Loucy (cell line): Measurements from ENCODE around the gene SIRT6.

ENCODE experiments used
- H2AFZ ChIP-seq: fragments of 200-600 bp; sonication (generic); 2 replicates; pipeline ENCODE4 v1.6.0; 2016; ENCODE audit warnings: antibody characterized with exemption, mild to moderate bottlenecking, low read length, moderate library complexity
- H3F3A ChIP-seq: fragments of 200-600 bp; 2 replicates; pipeline ENCODE4 v1.6.0; 2016; ENCODE audit warnings: antibody characterized with exemption, low read depth, mild to moderate bottlenecking
- H3K27me3 ChIP-seq: fragments of 200-600 bp; sonication (generic); 2 replicates; pipeline ENCODE4 v1.6.1; 2014; ENCODE audit warnings: low read length, mild to moderate bottlenecking; ENCODE audit not compliant: insufficient read depth, poor library complexity, severe bottlenecking
- H3K36me3 ChIP-seq: fragments of 200-600 bp; sonication (generic); 2 replicates; pipeline ENCODE4 v1.6.1; 2016; ENCODE audit warnings: low read length; ENCODE audit not compliant: insufficient read depth
- H3K4me1 ChIP-seq: fragments of 200-600 bp; sonication (generic); 2 replicates; pipeline ENCODE4 v1.5.1; 2014; ENCODE audit warnings: low read length, mild to moderate bottlenecking; ENCODE audit not compliant: insufficient read depth, poor library complexity, severe bottlenecking
- H3K4me2 ChIP-seq: fragments of 200-600 bp; sonication (generic); 2 replicates; pipeline ENCODE4 v1.6.0; 2014; ENCODE audit warnings: antibody characterized with exemption, low read length, low read depth, mild to moderate bottlenecking; ENCODE audit not compliant: poor library complexity, severe bottlenecking
- H3K4me3 ChIP-seq: fragments of 200-600 bp; sonication (generic); 2 replicates; pipeline ENCODE4 v1.5.1; 2014; ENCODE audit warnings: low read length, mild to moderate bottlenecking, mixed read lengths; ENCODE audit not compliant: poor library complexity, severe bottlenecking
- H3K79me2 ChIP-seq: fragments of 200-600 bp; sonication (generic); 2 replicates; pipeline ENCODE4 v1.6.1; 2014; ENCODE audit warnings: low read length; ENCODE audit not compliant: insufficient read depth
- H3K9ac ChIP-seq: fragments of 200-600 bp; sonication (generic); 2 replicates; pipeline ENCODE4 v1.6.0; 2014; ENCODE audit warnings: mild to moderate bottlenecking, low read depth, low read length, moderate library complexity; ENCODE audit not compliant: poor library complexity, severe bottlenecking
- H3K9me2 ChIP-seq: fragments of 200-600 bp; sonication (generic); replicated peaks from 2 replicates; pipeline ENCODE4 v1.6.1; 2016; ENCODE audit warnings: low read depth, low read length, mixed read lengths
- H3K9me3 ChIP-seq: fragments of 200-600 bp; sonication (generic); 2 replicates; pipeline ENCODE4 v1.6.1; 2014; ENCODE audit warnings: mild to moderate bottlenecking, antibody characterized with exemption, low read length, low read depth; ENCODE audit not compliant: insufficient read depth
- H4K20me1 ChIP-seq: fragments of 200-600 bp; sonication (generic); 2 replicates; pipeline ENCODE4 v1.6.0; 2014; ENCODE audit warnings: antibody characterized with exemption, low read length, mild to moderate bottlenecking; ENCODE audit not compliant: insufficient read depth, poor library complexity, severe bottlenecking
- EZH2phosphoT487 ChIP-seq: fragments of 200-600 bp; IDR thresholded peaks from 2 replicates; pipeline ENCODE4 v1.6.1; 2018; ENCODE audit warnings: antibody characterized with exemption, mild to moderate bottlenecking, moderate library complexity, borderline replicate concordance
- TF ChIP-seq, protein P1 (sequence below): fragments of 200-600 bp; sonication (generic); conservative IDR thresholded peaks from 2 replicates; pipeline ENCODE4 v1.5.1; 2014; ENCODE audit warnings: mild to moderate bottlenecking, antibody characterized with exemption, low read length

SIRT6 gene

DNA sequence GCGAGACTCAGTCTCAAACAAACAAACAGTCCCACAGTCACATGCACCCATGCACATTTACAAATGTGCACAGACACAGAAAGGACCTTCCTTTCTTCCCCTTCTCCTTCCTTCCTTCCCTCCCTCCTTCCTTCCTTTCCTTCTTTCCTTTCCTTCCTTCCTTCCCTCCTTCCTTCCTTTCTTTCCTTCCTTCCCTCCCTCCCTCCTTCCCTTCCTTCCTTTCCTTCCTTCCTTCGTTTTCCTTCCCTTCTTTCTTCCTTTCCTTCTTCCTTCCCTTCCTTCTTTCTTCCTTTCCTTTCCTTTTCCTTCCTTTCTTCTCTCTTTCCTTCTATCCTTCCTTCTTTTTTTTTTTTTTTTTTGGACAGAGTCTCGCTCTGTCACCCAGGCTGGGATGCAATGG lies 30.8 kb upstream of the SIRT6 start:
- Histone ChIP-seq H3K36me3 (no peaks in the 10 kb centered on the region), H3K27me3 (no peaks in the 10 kb centered on the region), H3K9me2 (no peaks in the 10 kb centered on the region), H3K9me3 (no peaks in the 10 kb centered on the region), H4K20me1 (no peaks in the 10 kb centered on the region), H2AFZ (no peak overlapping the region), H3K4me3 (no peak overlapping the region), H3K4me1 (no peaks in the 10 kb centered on the region), H3F3A (no peaks in the 10 kb centered on the region), H3K4me2 (no peak overlapping the region), H3K9ac (no peak overlapping the region), H3K79me2 (no peaks in the 10 kb centered on the region)
- TF ChIP-seq, protein P1, sequence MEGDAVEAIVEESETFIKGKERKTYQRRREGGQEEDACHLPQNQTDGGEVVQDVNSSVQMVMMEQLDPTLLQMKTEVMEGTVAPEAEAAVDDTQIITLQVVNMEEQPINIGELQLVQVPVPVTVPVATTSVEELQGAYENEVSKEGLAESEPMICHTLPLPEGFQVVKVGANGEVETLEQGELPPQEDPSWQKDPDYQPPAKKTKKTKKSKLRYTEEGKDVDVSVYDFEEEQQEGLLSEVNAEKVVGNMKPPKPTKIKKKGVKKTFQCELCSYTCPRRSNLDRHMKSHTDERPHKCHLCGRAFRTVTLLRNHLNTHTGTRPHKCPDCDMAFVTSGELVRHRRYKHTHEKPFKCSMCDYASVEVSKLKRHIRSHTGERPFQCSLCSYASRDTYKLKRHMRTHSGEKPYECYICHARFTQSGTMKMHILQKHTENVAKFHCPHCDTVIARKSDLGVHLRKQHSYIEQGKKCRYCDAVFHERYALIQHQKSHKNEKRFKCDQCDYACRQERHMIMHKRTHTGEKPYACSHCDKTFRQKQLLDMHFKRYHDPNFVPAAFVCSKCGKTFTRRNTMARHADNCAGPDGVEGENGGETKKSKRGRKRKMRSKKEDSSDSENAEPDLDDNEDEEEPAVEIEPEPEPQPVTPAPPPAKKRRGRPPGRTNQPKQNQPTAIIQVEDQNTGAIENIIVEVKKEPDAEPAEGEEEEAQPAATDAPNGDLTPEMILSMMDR, result no peak
- TF ChIP-seq EZH2phosphoT487, result no peak

DNA sequence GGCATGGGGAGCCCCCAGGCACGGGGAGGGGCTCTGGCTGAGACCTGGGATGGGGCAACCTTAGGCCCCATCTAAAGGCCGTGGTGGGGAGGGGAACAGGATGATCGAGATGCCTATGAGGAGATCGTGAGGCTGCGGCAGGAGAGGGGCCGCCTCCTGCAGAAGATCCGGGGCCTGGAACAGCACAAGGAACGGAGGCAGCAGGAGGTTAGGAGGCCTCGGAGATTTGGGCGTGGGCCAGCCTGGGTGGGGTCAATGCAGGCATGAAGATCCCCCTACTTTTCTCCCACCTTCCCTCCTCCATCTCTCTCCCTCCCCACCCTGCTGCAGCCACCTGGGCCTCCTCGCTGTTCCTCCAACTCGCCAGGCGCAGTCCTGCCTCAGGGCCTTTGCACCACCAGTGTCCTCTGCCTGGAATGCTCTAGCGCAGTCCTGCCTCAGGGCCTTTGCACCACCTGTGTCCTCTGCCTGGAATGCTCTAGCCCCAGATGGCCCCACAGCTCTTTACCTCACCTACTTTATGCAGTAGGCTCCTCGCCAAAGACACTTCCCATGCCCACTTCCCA lies 27.9 kb upstream of the SIRT6 start:
- Histone ChIP-seq H3K4me1 (no peaks in the 10 kb centered on the region), H3K27me3 (no peaks in the 10 kb centered on the region), H3K36me3 (no peaks in the 10 kb centered on the region)

DNA sequence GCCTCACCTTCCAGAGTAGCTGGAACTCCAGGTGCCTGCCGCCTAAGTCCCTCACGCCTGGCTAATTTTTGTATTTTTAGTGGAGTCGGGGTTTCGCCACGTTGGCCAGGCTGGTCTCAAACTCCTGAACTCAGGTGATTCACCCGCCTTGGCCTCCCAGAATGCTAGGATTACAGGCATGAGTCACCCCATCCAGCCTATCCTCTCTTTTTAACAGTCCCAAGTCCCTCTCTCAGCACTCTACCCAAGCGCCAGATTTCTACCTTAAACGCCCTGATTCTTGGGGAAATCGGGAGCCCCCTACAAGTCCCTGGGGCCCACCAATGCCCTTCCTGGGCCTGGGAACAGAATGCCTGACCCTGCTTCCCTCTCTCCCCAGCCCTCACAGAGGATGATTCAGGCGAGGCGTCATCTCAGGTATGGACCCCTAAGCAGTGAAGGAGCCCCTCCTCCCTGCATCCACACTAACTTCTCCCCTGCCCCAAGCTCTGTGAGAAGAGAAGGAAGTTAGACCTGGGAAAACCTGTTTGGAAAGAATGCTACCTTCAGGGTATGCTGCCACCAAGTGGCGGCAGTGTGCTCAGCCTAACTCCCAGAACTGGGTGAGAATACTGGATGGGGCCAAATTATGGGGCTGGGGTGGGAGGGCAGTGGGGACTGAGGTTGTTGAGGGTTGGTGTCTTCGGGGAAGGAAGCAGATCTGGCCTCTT lies 26.2 kb upstream of the SIRT6 start:
- Histone ChIP-seq H3K9ac (no peak overlapping the region), H3K27me3 (no peaks in the 10 kb centered on the region), H2AFZ (no peak overlapping the region)

More for the DNA sequence above, 27.9 kb upstream of the SIRT6 start:
- Histone ChIP-seq H3K4me3 (no peak overlapping the region), H4K20me1 (no peaks in the 10 kb centered on the region), H3K9me2 (no peaks in the 10 kb centered on the region), H3K9ac (no peak overlapping the region), H2AFZ (no peak overlapping the region), H3K9me3 (no peaks in the 10 kb centered on the region), H3F3A (no peaks in the 10 kb centered on the region), H3K4me2 (no peak overlapping the region), H3K79me2 (no peaks in the 10 kb centered on the region)
- TF ChIP-seq EZH2phosphoT487, result no peak

More for the DNA sequence above, 26.2 kb upstream of the SIRT6 start:
- no peaks in the 10 kb centered on the region for H3F3A ChIP-seq
- no peaks in the 10 kb centered on the region for H3K9me3 ChIP-seq
- H3K36me3 ChIP-seq, result no peaks in the 10 kb centered on the region
- H3K4me1 ChIP-seq, result no peaks in the 10 kb centered on the region
- H3K79me2 ChIP-seq, result no peaks in the 10 kb centered on the region
- H3K4me3 ChIP-seq, result no peak overlapping the region
- no peaks in the 10 kb centered on the region for H3K9me2 ChIP-seq
- no peak overlapping the region for H3K4me2 ChIP-seq
- TF ChIP-seq, protein P1, result peak; percentile 69
- no peak for TF ChIP-seq EZH2phosphoT487
- no peaks in the 10 kb centered on the region for H4K20me1 ChIP-seq
